Heart left ventricle (tissue), 13 donors: ENCODE measurements around the gene PTP4A1.

Source experiments
- CTCF ChIP-seq, 12 donors: fragments of 200-600 bp; sonication (generic) in 4 of 12; IDR thresholded peaks; one replicate each; pipeline versions ENCODE4 v1.5.0 to v1.8.0; 2018 to 2022; ENCODE audit warnings: antibody characterized with exemption in 12 of 12, mild to moderate bottlenecking in 5 of 12
- POLR2A ChIP-seq, 2 donors: fragments of 450-650 bp; IDR thresholded peaks; one replicate each; pipeline ENCODE4 v1.6.1; 2017; ENCODE audit warnings: antibody characterized with exemption in 2 of 2, mild to moderate bottlenecking in 2 of 2, moderate library complexity in 2 of 2
- donor health status: ischemic (EF 13 %, LVEDD 7.1; RV severe dilation, severe dysfunction).
- donor health status: DM: no; HTN: yes; CAD: no.
- donor health status: DM: no; HTN: no; CAD: no.
- donor health status: ischemic (EF 25% LVEDD 6.9; RV normal size, moderate dysfunction).
- donor health status: ischemic (EF 25% LVEDD 5.7; RV mildly dilated, moderate dysfunction).
- donor health status: ischemic (EF 35%, LVEDD 5.7; RV mildly dilated, moderate dysfunction).
- donor health status: nonischemic (EF 11% LVEDD 7.7; RV severe dilation, severe dysfunction).
- donor health status: DM: yes; HTN: yes; CAD: no.
- donor health status: PGD.
- donor health status: ischemic (EF 29% LVEDD 5.4; RV normal size, mild dysfunction).
- donor health status: nonischemic (EF 23%, LVEDD 6.1; RV moderate dilation, normal function).

- no peak for TF ChIP-seq CTCF (IDR thresholded peaks at IDR 0.05)
- TF ChIP-seq POLR2A (IDR thresholded peaks at IDR 0.05) = no peak
These were observed 46.9 kb upstream of the PTP4A1 start for GRCh38 chr6:63525186-63525878.
